ENCODE data around the gene TSPAN4.

DNA sequence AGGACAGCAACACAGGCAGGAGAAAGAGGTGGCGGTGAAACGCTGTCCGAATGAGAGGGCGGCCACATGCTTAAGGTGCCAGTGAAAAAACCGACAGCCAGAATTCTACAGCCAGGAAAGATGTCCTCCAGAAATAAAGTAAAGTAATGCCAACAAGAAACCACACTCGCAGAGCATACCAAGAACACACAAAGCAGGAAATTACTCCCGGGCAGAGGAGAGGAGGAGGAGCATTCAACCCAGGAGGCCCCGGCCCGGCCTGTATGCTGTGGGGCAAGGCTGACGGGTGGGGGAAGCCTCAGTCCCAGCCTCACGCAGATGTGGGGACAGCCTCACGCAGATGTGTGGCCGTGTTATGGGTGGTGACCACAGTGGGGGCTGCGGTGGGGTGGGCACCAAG, 39.9 kb downstream of the TSPAN4 start:
- TF ChIP-seq POLR2A (IDR thresholded peaks at IDR 0.05; ENCODE audit: low read length): no peak
- no peak for TF ChIP-seq GATA1 (IDR thresholded peaks at IDR 0.05; ENCODE audit: low read depth, low read length)
